Endothelial cell of umbilical vein (primary cell): ENCODE results near the gene TLDC2. TPM values are rescaled to one million over a fixed set of nuclear protein-coding genes. Genes with fewer than 3 reads are reported as not detected.
"Not testable (repeated sequence)": the region's sequence is repeated elsewhere in the genome, so short reads cannot be mapped to it uniquely, and the experiment has no call there.

ENCODE experiments used
- BruUV-seq: library from RNA; stranded (reverse); fragments of 400-500 nt; replicated peaks from 2 replicates; lab custom pipeline; 2021; lab: Mats Ljungman, UMichigan
- CTCF ChIA-PET: fragments of 300-600, 350-600 bp; sonication (Branson Sonifier 250); formaldehyde crosslinking; loops from one replicate; lab custom pipeline; 2021; ENCODE audit warnings: antibody characterized with exemption, inconsistent platforms; lab: Charles Lee
- POLR2A ChIA-PET: fragments of 300-600, 350-600 bp; sonication (Branson Sonifier 250); formaldehyde crosslinking; loops from one replicate; lab custom pipeline; 2021; ENCODE audit warnings: antibody characterized with exemption, inconsistent platforms; lab: Charles Lee
- DNase-seq: peaks from one replicate; pipeline ENCODE4 v3.0.0-alpha.2; 2011; ENCODE audit warnings: low read depth, low spot score
- FAIRE-seq: peaks from 2 replicates; lab custom pipeline; 2011; peaks lifted over from hg19 to GRCh38; lab: Jason Lieb, UNC
- H2AFZ ChIP-seq: 2 replicates; pipeline ENCODE4 v1.6.0; 2012; ENCODE audit warnings: low read depth, low read length, control low read depth, inconsistent platforms
- H3K27ac ChIP-seq: 2 replicates; pipeline ENCODE4 v1.5.1; 2011; ENCODE audit warnings: low read depth, mild to moderate bottlenecking, control low read depth, low read length, moderate library complexity; ENCODE audit not compliant: insufficient read depth
- H3K27me3 ChIP-seq, 2 experiments: 2 replicates each; pipeline versions ENCODE4 v1.6.0 to v1.6.1; 2011; ENCODE audit warnings: low read length in 2 of 2, mixed read lengths in 1 of 2; ENCODE audit not compliant: control insufficient read depth in 2 of 2, insufficient read depth in 2 of 2
- H3K36me3 ChIP-seq, 2 experiments: 2 replicates in 1 of 2; 3 replicates in 1 of 2; pipeline ENCODE4 v1.5.1; 2011; ENCODE audit warnings: low read length in 2 of 2, mild to moderate bottlenecking in 1 of 2, moderate library complexity in 1 of 2; ENCODE audit not compliant: control insufficient read depth in 2 of 2, insufficient read depth in 2 of 2; ENCODE audit errors: extremely low read depth in 1 of 2
- H3K4me1 ChIP-seq: 3 replicates; pipeline ENCODE4 v1.5.1; 2011; ENCODE audit warnings: mild to moderate bottlenecking, low read length; ENCODE audit not compliant: control insufficient read depth, insufficient read depth; ENCODE audit errors: extremely low read depth
- H3K4me2 ChIP-seq: 2 replicates; pipeline ENCODE4 v1.6.1; 2011; ENCODE audit warnings: low read length, control low read depth, mixed read lengths; ENCODE audit not compliant: insufficient read depth
- H3K4me3 ChIP-seq, 3 experiments: fragments of 200-600 bp in 1 of 3; sonication (generic), shearing (Covaris generic) in 1 of 3; replicated peaks in 1 of 3; 2 replicates each; pipeline ENCODE4 v1.5.1; 2011 to 2016; ENCODE audit warnings: control low read depth in 3 of 3, low read length in 3 of 3, mild to moderate bottlenecking in 2 of 3, inconsistent platforms in 1 of 3, low read depth in 1 of 3, moderate library complexity in 1 of 3; ENCODE audit not compliant: insufficient read depth in 1 of 3
- H3K79me2 ChIP-seq: 2 replicates; pipeline ENCODE4 v1.6.0; 2012; ENCODE audit warnings: low read length, inconsistent platforms; ENCODE audit not compliant: control insufficient read depth, insufficient read depth
- H3K9ac ChIP-seq: replicated peaks from 2 replicates; pipeline ENCODE3; 2011; ENCODE audit warnings: low read length, control low read depth; ENCODE audit not compliant: insufficient read depth; ENCODE audit errors: extremely low read depth
- H3K9me1 ChIP-seq: replicated peaks from 3 replicates; pipeline ENCODE4 v1.6.0; 2011; ENCODE audit warnings: mild to moderate bottlenecking, low read length; ENCODE audit not compliant: control insufficient read depth, insufficient read depth; ENCODE audit errors: extremely low read depth
- H3K9me3 ChIP-seq: replicated peaks from 2 replicates; pipeline ENCODE4 v1.5.1; 2012; ENCODE audit warnings: low read length, inconsistent platforms; ENCODE audit not compliant: control insufficient read depth, insufficient read depth
- H4K20me1 ChIP-seq: replicated peaks from 2 replicates; pipeline ENCODE3; 2011; ENCODE audit warnings: mild to moderate bottlenecking, low read length; ENCODE audit not compliant: control insufficient read depth, insufficient read depth; ENCODE audit errors: extremely low read depth
- EZH2 ChIP-seq: IDR thresholded peaks from 2 replicates; pipeline ENCODE4 v1.6.1; 2012; ENCODE audit warnings: borderline replicate concordance, low read depth, mild to moderate bottlenecking, moderate library complexity, low read length, inconsistent platforms; ENCODE audit not compliant: severe bottlenecking
- FOS ChIP-seq: IDR thresholded peaks from 2 replicates; pipeline ENCODE4 v1.6.1; 2011; ENCODE audit warnings: mild to moderate bottlenecking, low read length, moderate library complexity, borderline replicate concordance; ENCODE audit not compliant: insufficient read depth
- GATA2 ChIP-seq: IDR thresholded peaks from 2 replicates; pipeline ENCODE4 v1.7.0; 2011; ENCODE audit warnings: low read depth, mild to moderate bottlenecking, moderate library complexity, mixed read lengths, low read length; ENCODE audit not compliant: insufficient read length, insufficient read depth
- JUN ChIP-seq: IDR thresholded peaks from 2 replicates; pipeline ENCODE4 v1.6.1; 2011; ENCODE audit warnings: borderline replicate concordance, low read depth; ENCODE audit not compliant: insufficient read length, insufficient read depth
- MYC ChIP-seq: IDR thresholded peaks from one replicate; pipeline ENCODE4 v1.6.1; 2011; ENCODE audit warnings: mild to moderate bottlenecking, low read depth, low read length
- POLR2A ChIP-seq: IDR thresholded peaks from 2 replicates; pipeline ENCODE4 v1.6.1; 2012; ENCODE audit warnings: low read depth, mild to moderate bottlenecking, control low read depth, low read length
- POLR2AphosphoS5 ChIP-seq: IDR thresholded peaks from 2 replicates; pipeline ENCODE4 v1.6.1; 2012; ENCODE audit warnings: low read depth, mild to moderate bottlenecking, control low read depth, low read length, moderate library complexity; ENCODE audit not compliant: insufficient read depth
- dilution Hi-C: fragments of 300-500 bp; cut with MboI; formaldehyde crosslinking; loops from one replicate; pipeline ENCODE4 v1.15.0; 2019; ENCODE audit warnings: low sequenced_read_pairs; ENCODE audit not compliant: extremely low pct_ligation_motif_present
- intact Hi-C: fragments of 100-400 bp; cut with micrococcal nuclease; formaldehyde crosslinking; loops from one replicate; pipeline ENCODE4 v1.10.0; 2022
- polyA plus RNA-seq, 4 experiments: library from polyadenylated mRNA; depleted of rRNA in 3 of 4; stranded (reverse) in 3 of 4; unstranded in 1 of 4; fragments of >200 nt; gene quantifications; 2 replicates each; pipeline versions ENCODE4 v1.2.1 to v1.2.3, GENCODE V29; 2011 to 2012; ENCODE audit warnings: missing spikeins in 1 of 4
- total RNA-seq: library from RNA; stranded (reverse); gene quantifications from 2 replicates; pipeline ENCODE4 v1.2.3, GENCODE V29; 2021
- TF ChIP-seq, protein P1 (sequence below): IDR thresholded peaks from 2 replicates; pipeline ENCODE4 v1.6.1; 2011; ENCODE audit not compliant: insufficient read depth, insufficient read length
- TF ChIP-seq, protein P2 (sequence below), 2 donors: IDR thresholded peaks; 1 replicate in 1 of 2; 2 replicates in 1 of 2; pipeline ENCODE4 v1.5.1; 2011; ENCODE audit warnings: low read length in 2 of 2, mild to moderate bottlenecking in 2 of 2, moderate library complexity in 2 of 2, control low read depth in 1 of 2, inconsistent platforms in 1 of 2, low read depth in 1 of 2; ENCODE audit not compliant: insufficient read depth in 1 of 2; ENCODE audit errors: extremely low read depth in 1 of 2

Gene TLDC2
- total and polyA plus RNA-seq, 2 donors (not counting 3 experiments of a cell fraction or from before 2014, with no cell fraction given): not detected

DNA sequence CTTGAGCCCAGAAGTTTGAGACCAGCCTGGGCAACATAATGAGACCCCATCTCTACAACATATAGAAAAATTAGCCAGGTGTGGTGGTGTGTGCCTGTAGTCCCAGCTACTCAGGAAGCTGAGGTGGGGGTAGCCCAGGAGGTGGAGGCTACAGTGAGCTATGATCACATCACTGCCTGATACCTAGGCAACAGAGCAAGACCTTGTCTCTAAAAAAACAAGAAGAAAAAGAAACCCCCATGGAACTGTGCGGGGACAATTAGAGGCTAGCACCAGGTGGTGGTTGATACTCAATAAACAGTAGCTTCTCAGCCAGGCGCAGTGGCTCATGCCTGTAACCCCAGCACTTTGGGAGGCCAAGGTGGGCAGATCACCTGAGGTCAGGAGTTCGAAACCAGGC lies 37.6 kb upstream of the TLDC2 start:
- BruUV-seq, H4K20me1 ChIP-seq, H3K9ac ChIP-seq, H3K4me3 ChIP-seq, H2AFZ ChIP-seq, intact Hi-C loops, H3K27ac ChIP-seq, dilution Hi-C loops, H3K27me3 ChIP-seq, DNase-seq, POLR2A ChIA-PET, H3K4me2 ChIP-seq, H3K36me3 ChIP-seq, FAIRE-seq, H3K9me1 ChIP-seq, H3K9me3 ChIP-seq: not testable (repeated sequence)
- Histone ChIP-seq H3K79me2 (peaks cover 10% of the 10 kb centered on the region), H3K4me1 (peaks cover 17% of the 10 kb centered on the region)
- CTCF ChIA-PET: interaction anchor here (0.9 to 1.6 kb wide), 3 partner anchors 11 to 30 kb away, joined by 3 to 7 read pairs (median 5); a partner anchor contains a TSS

DNA sequence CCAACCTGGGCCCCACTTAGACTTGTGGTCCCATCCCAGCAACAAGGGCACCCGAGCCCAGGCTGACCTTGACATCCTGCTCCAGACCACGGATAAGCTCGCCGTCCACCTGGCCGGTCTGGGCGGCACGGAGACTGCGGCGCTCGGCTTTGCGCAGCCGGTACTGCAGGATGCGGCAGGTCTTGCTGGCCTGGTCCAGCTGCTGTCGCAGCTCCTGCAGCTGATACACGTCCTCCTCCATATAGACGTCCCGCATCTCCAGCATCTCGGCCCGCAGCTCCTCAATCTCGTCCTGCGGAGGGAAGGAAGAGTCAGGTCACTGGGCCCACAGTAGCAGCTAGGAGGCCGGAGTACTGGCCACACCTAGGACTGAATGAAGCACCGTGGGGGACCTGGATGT lies 36.8 kb upstream of the TLDC2 start:
- Histone ChIP-seq H3K9me3 (no peaks in the 10 kb centered on the region), H3K4me3 (no peak overlapping the region), H2AFZ (no peak overlapping the region), H3K36me3 (peaks cover 0 to 2% of the 10 kb centered on the region in 2 experiments), H3K4me2 (no peak overlapping the region), H3K9ac (no peak overlapping the region), H3K4me1 (peaks cover 22% of the 10 kb centered on the region), H3K79me2 (peaks cover 10% of the 10 kb centered on the region), H3K9me1 (no peaks in the 10 kb centered on the region), H3K27ac (no peak overlapping the region), H4K20me1 (no peaks in the 10 kb centered on the region), H3K27me3 (no peaks in the 10 kb centered on the region)
- DNase-seq: no peak
- no peak for FAIRE-seq
- BruUV-seq: no TSS peak
- dilution Hi-C loops: no loop called here
- intact Hi-C loops: no loop called here
- TF ChIP-seq MYC (no peak), EZH2 (no peak), FOS (no peak), JUN (no peak), POLR2A (no peak), POLR2AphosphoS5 (no peak), GATA2 (no peak)
- TF ChIP-seq, protein P1, sequence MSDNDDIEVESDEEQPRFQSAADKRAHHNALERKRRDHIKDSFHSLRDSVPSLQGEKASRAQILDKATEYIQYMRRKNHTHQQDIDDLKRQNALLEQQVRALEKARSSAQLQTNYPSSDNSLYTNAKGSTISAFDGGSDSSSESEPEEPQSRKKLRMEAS: no peak
- TF ChIP-seq, protein P2, sequence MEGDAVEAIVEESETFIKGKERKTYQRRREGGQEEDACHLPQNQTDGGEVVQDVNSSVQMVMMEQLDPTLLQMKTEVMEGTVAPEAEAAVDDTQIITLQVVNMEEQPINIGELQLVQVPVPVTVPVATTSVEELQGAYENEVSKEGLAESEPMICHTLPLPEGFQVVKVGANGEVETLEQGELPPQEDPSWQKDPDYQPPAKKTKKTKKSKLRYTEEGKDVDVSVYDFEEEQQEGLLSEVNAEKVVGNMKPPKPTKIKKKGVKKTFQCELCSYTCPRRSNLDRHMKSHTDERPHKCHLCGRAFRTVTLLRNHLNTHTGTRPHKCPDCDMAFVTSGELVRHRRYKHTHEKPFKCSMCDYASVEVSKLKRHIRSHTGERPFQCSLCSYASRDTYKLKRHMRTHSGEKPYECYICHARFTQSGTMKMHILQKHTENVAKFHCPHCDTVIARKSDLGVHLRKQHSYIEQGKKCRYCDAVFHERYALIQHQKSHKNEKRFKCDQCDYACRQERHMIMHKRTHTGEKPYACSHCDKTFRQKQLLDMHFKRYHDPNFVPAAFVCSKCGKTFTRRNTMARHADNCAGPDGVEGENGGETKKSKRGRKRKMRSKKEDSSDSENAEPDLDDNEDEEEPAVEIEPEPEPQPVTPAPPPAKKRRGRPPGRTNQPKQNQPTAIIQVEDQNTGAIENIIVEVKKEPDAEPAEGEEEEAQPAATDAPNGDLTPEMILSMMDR (IDR thresholded peaks at IDR 0.05; ENCODE audit: extremely low read depth in 1 of 2, insufficient read depth in 1 of 2, low read depth in 1 of 2, low read length in 2 of 2): no peak
- CTCF ChIA-PET: interaction anchor here (0.9 to 1.6 kb wide), 3 partner anchors 10 to 31 kb away, joined by 3 to 7 read pairs (median 5); a partner anchor contains a TSS
- POLR2A ChIA-PET: no interaction called here

DNA sequence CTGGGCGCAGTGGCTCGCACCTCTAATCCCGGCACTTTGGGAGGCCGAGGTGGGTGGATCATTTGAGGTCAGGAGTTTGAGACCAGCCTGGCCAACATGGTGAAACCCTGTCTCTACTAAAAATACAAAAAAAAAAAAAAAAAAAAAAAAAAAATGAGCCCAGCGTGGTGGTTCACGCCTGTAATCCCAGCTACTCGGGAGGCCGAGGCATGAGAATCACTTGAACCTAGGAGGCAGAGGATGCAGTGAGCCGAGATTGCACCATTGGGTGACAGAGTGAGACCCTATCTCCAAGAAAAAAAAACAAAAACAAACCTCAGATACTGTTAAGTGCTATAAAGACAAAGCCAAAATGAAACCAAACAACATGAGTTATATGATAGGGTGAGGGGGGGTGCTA lies 34.9 kb upstream of the TLDC2 start:
- H3K4me3 ChIP-seq, dilution Hi-C loops, POLR2A ChIA-PET, H3K9me1 ChIP-seq, H3K27ac ChIP-seq, H3K4me2 ChIP-seq, FAIRE-seq, DNase-seq, H3K36me3 ChIP-seq, H4K20me1 ChIP-seq, H3K9ac ChIP-seq, BruUV-seq, intact Hi-C loops, H3K9me3 ChIP-seq, H3K27me3 ChIP-seq, H2AFZ ChIP-seq: not testable (repeated sequence)
- CTCF ChIA-PET: interaction anchor here (1.0 to 1.6 kb wide), 5 partner anchors 22 to 67 kb away, joined by 3 to 11 read pairs (median 5); partner anchors contain the start of gene DSN1
- peaks cover 17% of the 10 kb centered on the region for H3K4me1 ChIP-seq
- peaks cover 13% of the 10 kb centered on the region for H3K79me2 ChIP-seq
